Fibroblast of lung (primary cell): ENCODE measurements around the gene GPC6. TPM values are rescaled to one million over a fixed set of nuclear protein-coding genes. Genes with fewer than 3 reads are reported as not detected.

Experiments
- DNase-seq, 2 donors: peaks; one replicate each; pipeline versions ENCODE4 v3.0.0 to v3.0.0-alpha.2; 2010; ENCODE audit warnings: low read depth in 2 of 2
- H2AFZ ChIP-seq: 2 replicates; pipeline ENCODE4 v1.5.1; 2012; ENCODE audit warnings: low read length, control low read depth, inconsistent platforms
- H3K27ac ChIP-seq: 2 replicates; pipeline ENCODE4 v1.5.1; 2011; ENCODE audit warnings: low read length, control low read depth; ENCODE audit not compliant: insufficient read depth
- H3K27me3 ChIP-seq: 2 replicates; pipeline ENCODE4 v1.5.1; 2011; ENCODE audit warnings: mild to moderate bottlenecking, low read length; ENCODE audit not compliant: control insufficient read depth, insufficient read depth
- H3K36me3 ChIP-seq: 2 replicates; pipeline ENCODE4 v1.5.1; 2011; ENCODE audit warnings: low read length; ENCODE audit not compliant: control insufficient read depth, insufficient read depth
- H3K4me1 ChIP-seq: 2 replicates; pipeline ENCODE4 v1.5.1; 2011; ENCODE audit warnings: low read length; ENCODE audit not compliant: control insufficient read depth, insufficient read depth; ENCODE audit errors: extremely low read depth
- H3K4me2 ChIP-seq: 2 replicates; pipeline ENCODE4 v1.5.1; 2011; ENCODE audit warnings: low read length, control low read depth; ENCODE audit not compliant: insufficient read depth; ENCODE audit errors: extremely low read depth
- H3K4me3 ChIP-seq, 4 experiments: fragments of 200-600 bp in 1 of 4; sonication (generic) in 1 of 4; replicated peaks in 1 of 4; 2 replicates each; pipeline ENCODE4 v1.5.1; 2011 to 2016; ENCODE audit warnings: low read length in 4 of 4, low read depth in 3 of 4, mild to moderate bottlenecking in 3 of 4, control low read depth in 2 of 4, inconsistent platforms in 1 of 4, mixed read lengths in 1 of 4; ENCODE audit not compliant: insufficient read depth in 1 of 4; ENCODE audit errors: control extremely low read depth in 1 of 4
- H3K79me2 ChIP-seq: 2 replicates; pipeline ENCODE4 v1.5.1; 2012; ENCODE audit warnings: mild to moderate bottlenecking, low read length, inconsistent platforms; ENCODE audit not compliant: control insufficient read depth, insufficient read depth
- H3K9ac ChIP-seq: 2 replicates; pipeline ENCODE4 v1.5.1; 2011; ENCODE audit warnings: mild to moderate bottlenecking, low read length, control low read depth; ENCODE audit not compliant: insufficient read depth
- H3K9me3 ChIP-seq: 2 replicates; pipeline ENCODE4 v1.5.1; 2012; ENCODE audit warnings: low read depth, low read length; ENCODE audit not compliant: control insufficient read depth, insufficient read depth
- H4K20me1 ChIP-seq: 2 replicates; pipeline ENCODE4 v1.5.1; 2011; ENCODE audit warnings: low read length; ENCODE audit not compliant: control insufficient read depth, insufficient read depth; ENCODE audit errors: extremely low read depth
- EZH2 ChIP-seq: IDR thresholded peaks from 2 replicates; pipeline ENCODE4 v1.5.1; 2012; ENCODE audit warnings: low read length, control low read depth, mild to moderate bottlenecking; ENCODE audit errors: missing control alignments
- polyA plus RNA-seq, 2 donors: library from polyadenylated mRNA; depleted of rRNA in 1 of 2; stranded (reverse) in 1 of 2; unstranded in 1 of 2; fragments of >200 nt; gene quantifications; 2 replicates each; pipeline ENCODE4 v1.2.1, GENCODE V29; 2011 to 2012; ENCODE audit warnings: missing spikeins in 1 of 2
- total RNA-seq: library from RNA; depleted of rRNA; stranded (reverse); fragments of >200 nt; gene quantifications from 2 replicates; pipeline ENCODE4 v1.2.1, GENCODE V29; 2014
- TF ChIP-seq, protein P1 (sequence below), 2 donors: IDR thresholded peaks in 1 of 2; conservative IDR thresholded peaks in 1 of 2; 1 replicate in 1 of 2; 2 replicates in 1 of 2; pipeline ENCODE4 v1.5.1; 2011 to 2012; ENCODE audit warnings: low read length in 2 of 2, control low read depth in 1 of 2, inconsistent platforms in 1 of 2, low read depth in 1 of 2, mild to moderate bottlenecking in 1 of 2

The GPC6 gene
- total and polyA plus RNA-seq, 2 donors (not counting 1 experiment from before 2014, with no cell fraction given), result 11.2 to 33.7 TPM

DNA sequence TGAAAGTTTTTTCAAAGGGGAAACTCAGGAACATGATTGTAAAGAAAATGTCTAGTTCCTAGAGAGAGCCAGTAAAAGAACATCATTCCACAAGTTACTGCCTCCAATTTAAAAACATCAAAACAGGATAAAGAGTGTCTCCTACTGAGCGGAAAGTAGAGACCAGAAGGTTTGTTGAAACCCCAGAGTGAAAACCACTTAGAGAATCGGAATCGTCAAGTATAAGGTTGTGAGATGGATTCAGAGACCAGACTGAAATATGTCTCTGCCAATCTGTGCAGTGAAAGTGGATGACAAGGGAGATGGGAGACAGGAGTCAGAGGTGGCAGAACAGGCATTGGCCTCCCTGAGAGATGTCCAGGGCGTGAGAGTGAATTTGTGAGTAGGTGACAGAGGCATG lies 133.4 kb downstream of the GPC6 start:
- no peaks in the 10 kb centered on the region for H3K4me1 ChIP-seq
- no peak overlapping the region for H3K27ac ChIP-seq
- no peaks in the 10 kb centered on the region for H3K79me2 ChIP-seq
- H3K36me3 ChIP-seq, result no peaks in the 10 kb centered on the region
- H3K27me3 ChIP-seq, result no peaks in the 10 kb centered on the region
- H3K9ac ChIP-seq, result no peak overlapping the region
- no peak overlapping the region for H2AFZ ChIP-seq
- no peak overlapping the region for H3K4me3 ChIP-seq
- no peaks in the 10 kb centered on the region for H3K9me3 ChIP-seq
- no peak for TF ChIP-seq EZH2
- TF ChIP-seq, protein P1, sequence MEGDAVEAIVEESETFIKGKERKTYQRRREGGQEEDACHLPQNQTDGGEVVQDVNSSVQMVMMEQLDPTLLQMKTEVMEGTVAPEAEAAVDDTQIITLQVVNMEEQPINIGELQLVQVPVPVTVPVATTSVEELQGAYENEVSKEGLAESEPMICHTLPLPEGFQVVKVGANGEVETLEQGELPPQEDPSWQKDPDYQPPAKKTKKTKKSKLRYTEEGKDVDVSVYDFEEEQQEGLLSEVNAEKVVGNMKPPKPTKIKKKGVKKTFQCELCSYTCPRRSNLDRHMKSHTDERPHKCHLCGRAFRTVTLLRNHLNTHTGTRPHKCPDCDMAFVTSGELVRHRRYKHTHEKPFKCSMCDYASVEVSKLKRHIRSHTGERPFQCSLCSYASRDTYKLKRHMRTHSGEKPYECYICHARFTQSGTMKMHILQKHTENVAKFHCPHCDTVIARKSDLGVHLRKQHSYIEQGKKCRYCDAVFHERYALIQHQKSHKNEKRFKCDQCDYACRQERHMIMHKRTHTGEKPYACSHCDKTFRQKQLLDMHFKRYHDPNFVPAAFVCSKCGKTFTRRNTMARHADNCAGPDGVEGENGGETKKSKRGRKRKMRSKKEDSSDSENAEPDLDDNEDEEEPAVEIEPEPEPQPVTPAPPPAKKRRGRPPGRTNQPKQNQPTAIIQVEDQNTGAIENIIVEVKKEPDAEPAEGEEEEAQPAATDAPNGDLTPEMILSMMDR (conservative IDR thresholded peaks at IDR 0.05 in 1 of 2, IDR thresholded peaks at IDR 0.05 in 1 of 2; ENCODE audit: low read depth in 1 of 2, low read length in 2 of 2), result no peak
- H4K20me1 ChIP-seq, result no peaks in the 10 kb centered on the region
- no peak for DNase-seq
- H3K4me2 ChIP-seq, result no peak overlapping the region

DNA sequence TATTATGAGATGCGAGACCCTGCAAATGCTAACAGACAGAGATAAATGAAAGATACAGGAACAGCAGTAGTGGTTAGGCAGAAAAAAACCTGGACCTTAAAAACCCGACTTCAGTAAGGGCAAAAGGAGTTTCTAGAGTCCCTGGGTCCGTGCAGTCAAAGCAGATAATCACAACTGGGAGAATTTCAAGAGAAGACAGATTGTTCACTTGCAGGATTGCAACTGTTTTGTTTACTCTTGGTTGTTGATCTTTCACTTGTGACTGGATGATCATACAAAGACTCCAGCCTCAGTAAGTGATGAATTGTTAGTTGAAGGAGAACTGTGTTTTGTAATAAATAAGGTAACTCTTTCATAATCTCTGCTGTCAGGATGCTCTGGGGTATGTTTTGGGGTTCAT lies 135.1 kb downstream of the GPC6 start:
- H3K4me3 ChIP-seq, result no peak overlapping the region
- no peaks in the 10 kb centered on the region for H3K79me2 ChIP-seq
- no peaks in the 10 kb centered on the region for H3K9me3 ChIP-seq
- peak in 1 of 2 donors; percentile 13 for DNase-seq
- H3K9ac ChIP-seq, result no peak overlapping the region
- H3K27me3 ChIP-seq, result no peaks in the 10 kb centered on the region
- H4K20me1 ChIP-seq, result no peaks in the 10 kb centered on the region
- H3K27ac ChIP-seq, result no peak overlapping the region
- no peak overlapping the region for H3K4me2 ChIP-seq
- H3K36me3 ChIP-seq, result no peaks in the 10 kb centered on the region
- H2AFZ ChIP-seq, result no peak overlapping the region
- no peak for TF ChIP-seq EZH2
- TF ChIP-seq, protein P1 (conservative IDR thresholded peaks at IDR 0.05 in 1 of 2, IDR thresholded peaks at IDR 0.05 in 1 of 2; ENCODE audit: low read depth in 1 of 2, low read length in 2 of 2), result no peak
- no peaks in the 10 kb centered on the region for H3K4me1 ChIP-seq

DNA sequence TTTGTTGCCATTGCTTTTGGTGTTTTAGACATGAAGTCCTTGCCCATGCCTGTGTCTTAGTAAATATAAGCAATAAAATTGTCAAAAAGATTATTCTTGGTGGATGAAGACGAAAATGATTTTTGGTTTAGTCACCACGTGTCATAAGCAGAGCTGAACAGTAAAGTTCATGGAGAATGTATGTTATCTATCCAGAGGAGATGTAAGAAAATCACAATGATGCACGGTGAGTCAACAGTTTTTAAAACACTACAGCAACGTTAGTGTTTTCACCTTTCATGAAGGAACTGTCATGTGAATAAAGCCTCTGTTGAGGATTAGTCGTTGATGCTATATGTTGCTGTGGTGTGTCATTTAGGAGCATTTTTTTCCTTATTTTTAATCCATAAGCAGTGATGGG lies 137.6 kb downstream of the GPC6 start:
- Histone ChIP-seq H4K20me1 (no peaks in the 10 kb centered on the region), H3K36me3 (no peaks in the 10 kb centered on the region), H3K9ac (no peak overlapping the region), H3K4me1 (no peaks in the 10 kb centered on the region), H3K9me3 (no peaks in the 10 kb centered on the region), H3K27me3 (no peaks in the 10 kb centered on the region), H3K4me3 (no peak overlapping the region), H3K79me2 (no peaks in the 10 kb centered on the region), H3K4me2 (no peak overlapping the region), H3K27ac (no peak overlapping the region), H2AFZ (no peak overlapping the region)
- DNase-seq, result peak; percentile 37 to 68
- TF ChIP-seq, protein P1 (conservative IDR thresholded peaks at IDR 0.05 in 1 of 2, IDR thresholded peaks at IDR 0.05 in 1 of 2; ENCODE audit: low read depth in 1 of 2, low read length in 2 of 2), result no peak
- no peak for TF ChIP-seq EZH2
